ENCODE data around the gene RHEX. TPM values are rescaled to one million over a fixed set of nuclear protein-coding genes. Genes with fewer than 3 reads are reported as not detected.

RHEX gene
- total and polyA plus RNA-seq, 11 donors, result 0.16 to 0.60 (median 0.38) TPM; not detected in 5

GRCh38 chr1:206079135-206079534 is 26.2 kb downstream of the RHEX start:
- H3K9me3 ChIP-seq, result no peaks in the 10 kb centered on the region
- H3K4me1 ChIP-seq, result peaks cover 0 to 12% (median 0%) of the 10 kb centered on the region in 12 donors
- intact Hi-C loops (cut with DNase I), result no loop called here
- no peak overlapping the region for H3K4me3 ChIP-seq
- no peak overlapping the region for H3K27ac ChIP-seq
- no peaks in the 10 kb centered on the region for H3K36me3 ChIP-seq
- ATAC-seq (no peak), DNase-seq (no peak)
- WGBS, 4 donors, result 77 to 86% (median 81%) methylated on average over 1 of the region's 1 CpG
- H3K27me3 ChIP-seq, result peaks cover 0 to 4% (median 0%) of the 10 kb centered on the region in 9 donors
- TF ChIP-seq CTCF (IDR thresholded peaks at IDR 0.05), result no peak
- no peak for TF ChIP-seq POLR2A (IDR thresholded peaks at IDR 0.05)

GRCh38 chr1:206080026-206080820 is 27.2 kb downstream of the RHEX start:
- WGBS, 4 donors, result 55 to 62% (median 59%) methylated on average over 7 to 8 of the region's 8 CpGs
- Histone ChIP-seq H3K4me3 (no peak overlapping the region), H3K9me3 (no peaks in the 10 kb centered on the region), H3K27ac (no peak overlapping the region), H3K4me1 (peaks cover 0 to 12% (median 0%) of the 10 kb centered on the region in 12 donors), H3K27me3 (peaks cover 0 to 4% (median 0%) of the 10 kb centered on the region in 9 donors), H3K36me3 (no peaks in the 10 kb centered on the region)
- no peak for DNase-seq
- no peak for ATAC-seq
- intact Hi-C loops (cut with DNase I), result no loop called here
- TF ChIP-seq POLR2A (IDR thresholded peaks at IDR 0.05) (no peak), CTCF (IDR thresholded peaks at IDR 0.05) (no peak)

- DNase-seq (no peak), ATAC-seq (no peak)
- no peak overlapping the region for H3K4me3 ChIP-seq
- TF ChIP-seq CTCF (IDR thresholded peaks at IDR 0.05) (no peak), POLR2A (IDR thresholded peaks at IDR 0.05) (no peak)
- no peaks in the 10 kb centered on the region for H3K9me3 ChIP-seq
- 91 to 93% (median 91%) methylated on average over 5 of the region's 5 CpGs for WGBS, 4 donors
- no peaks in the 10 kb centered on the region for H3K36me3 ChIP-seq
- H3K27me3 ChIP-seq, result no peaks in the 10 kb centered on the region
- peaks cover 0 to 12% (median 0%) of the 10 kb centered on the region in 12 donors for H3K4me1 ChIP-seq
- intact Hi-C loops (cut with DNase I), result no loop called here
- no peak overlapping the region for H3K27ac ChIP-seq
Measured at GRCh38 chr1:206081856-206082255, 28.9 kb downstream of the RHEX start.

- TF ChIP-seq CTCF (IDR thresholded peaks at IDR 0.05), result no peak
- Histone ChIP-seq H3K9me3 (no peaks in the 10 kb centered on the region), H3K4me1 (peaks cover 0 to 12% (median 0%) of the 10 kb centered on the region in 12 donors), H3K27ac (no peak overlapping the region), H3K36me3 (no peaks in the 10 kb centered on the region), H3K27me3 (no peaks in the 10 kb centered on the region), H3K4me3 (no peak overlapping the region)
- no peak for ATAC-seq
- 59 to 67% (median 63%) methylated on average over 8 of the region's 8 CpGs for WGBS, 4 donors
- no peak for DNase-seq
- intact Hi-C loops (cut with DNase I), result no loop called here
Measured at GRCh38 chr1:206082831-206083695, 30.1 kb downstream of the RHEX start.

Measured in heart left ventricle (tissue), 16 donors.